ENCODE measurements around the gene HINT1.
"Not testable (repeated sequence)": the region's sequence is repeated elsewhere in the genome, so short reads cannot be mapped to it uniquely, and the experiment has no call there.

HINT1 gene

DNA sequence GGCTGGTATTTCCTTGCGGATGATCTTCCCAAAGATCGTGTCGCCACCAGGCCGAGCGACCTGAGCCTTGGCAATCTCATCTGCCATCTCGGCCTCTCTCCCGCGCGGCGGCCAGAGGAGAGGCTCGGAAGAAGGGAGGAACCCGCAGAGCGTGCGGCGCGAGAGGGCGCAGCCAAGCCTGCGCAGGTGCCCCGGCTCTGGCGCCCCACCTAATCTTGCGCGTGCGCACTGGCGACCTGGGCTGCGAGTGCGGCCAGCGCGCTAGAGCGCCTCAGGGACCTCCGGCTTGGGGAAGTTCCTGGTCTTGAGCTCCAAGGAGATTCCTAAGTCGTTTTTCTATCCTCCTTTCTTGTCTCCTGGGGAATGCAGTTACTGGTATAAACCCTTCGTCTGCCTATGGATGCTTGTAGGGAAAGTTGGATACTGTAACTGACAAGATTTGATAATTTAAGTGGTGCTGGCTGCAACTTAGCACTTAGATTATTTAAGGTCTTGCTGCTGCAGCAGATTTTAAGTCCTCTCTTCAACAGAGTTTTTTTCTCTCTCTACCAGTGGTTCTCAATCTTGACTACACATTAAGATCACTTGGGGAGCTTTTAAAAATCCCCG, at the start of gene HINT1:
Gene HINT1, minus strand, starts transcription at position 138 of the 609 bp plus-strand sequence. Its CDS starts 51 bp downstream, at position 87.
- peak; percentile 94 for DNase-seq (ENCODE audit: low read depth)

- no peak for DNase-seq (ENCODE audit: low read depth)
These were observed 49.7 kb upstream of the HINT1 start for GRCh38 chr5:131214609-131215227.

GRCh38 chr5:131212471-131213021, 47.5 kb upstream of the HINT1 start:
- no peak for DNase-seq (ENCODE audit: low read depth)

DNA sequence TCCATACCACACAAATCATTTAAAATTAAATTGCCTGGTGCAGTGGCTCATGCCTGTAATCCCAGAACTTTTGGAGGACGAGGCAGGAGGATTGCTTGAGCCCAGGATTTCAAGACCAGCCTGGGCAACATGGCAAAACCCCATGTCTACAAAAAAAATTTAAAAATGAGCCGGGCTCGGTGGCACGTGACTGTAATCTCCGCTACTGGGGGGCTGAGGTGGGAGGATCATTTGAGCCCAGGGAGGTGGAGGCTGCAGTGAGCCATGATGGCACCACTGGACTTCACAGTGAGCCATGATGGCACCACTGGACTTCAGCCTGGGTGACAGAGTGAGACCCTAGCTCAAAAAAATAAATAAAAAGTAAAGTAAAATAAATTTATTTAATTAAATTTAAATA, 46.6 kb upstream of the HINT1 start:
- no peak for DNase-seq (ENCODE audit: low read depth)

DNA sequence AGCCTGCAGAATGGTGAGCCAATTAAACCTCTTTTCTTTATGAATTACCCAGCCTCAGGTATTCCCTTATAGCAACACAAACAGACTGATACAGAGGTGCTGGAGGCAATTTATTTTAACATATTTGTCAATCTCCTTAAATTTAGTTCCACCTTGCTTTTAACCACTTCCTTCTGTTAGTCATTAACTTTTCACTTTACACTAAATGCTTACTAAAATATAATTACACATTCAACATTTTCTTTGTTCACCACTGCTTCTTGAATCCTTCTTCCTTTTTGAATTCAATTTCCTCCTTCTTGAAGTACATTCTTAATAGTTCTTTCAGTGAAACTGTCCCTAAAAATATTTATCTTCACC, 45.1 kb upstream of the HINT1 start:
- no peak for DNase-seq (ENCODE audit: low read depth)

DNA sequence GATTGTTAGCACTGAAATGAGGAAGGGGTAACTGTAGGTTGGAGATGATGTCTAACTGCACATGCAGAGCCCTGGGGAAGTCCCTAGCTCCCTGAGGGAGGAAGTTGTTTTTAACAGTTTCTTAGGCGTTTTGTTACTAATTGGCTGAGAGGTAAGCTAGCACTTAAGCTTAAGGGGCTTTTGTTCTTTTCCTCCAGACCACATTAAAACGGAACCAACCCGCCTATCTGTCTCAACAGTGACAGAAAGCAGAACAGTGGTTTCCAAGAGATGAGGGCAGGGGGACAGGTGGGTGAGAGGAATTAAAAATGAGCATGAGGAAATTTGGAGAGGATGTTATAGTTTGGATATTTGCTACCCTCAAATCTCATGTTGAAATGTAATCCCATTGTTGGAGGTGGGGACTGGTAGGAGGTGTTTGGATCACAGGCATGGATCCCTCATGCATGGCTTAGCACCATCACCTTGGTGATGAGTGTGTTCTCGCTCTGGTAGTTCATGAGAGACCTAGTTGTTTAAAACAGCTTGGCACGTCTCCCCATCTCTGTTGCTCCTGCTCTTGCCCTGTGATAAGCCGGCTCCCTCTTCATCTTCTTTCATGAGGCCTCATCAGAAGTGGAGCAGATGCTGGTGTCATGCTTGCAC, 44.6 kb upstream of the HINT1 start:
- peak; percentile 10 for DNase-seq (ENCODE audit: low read depth)

- DNase-seq (ENCODE audit: low read depth) = no peak
These were observed 44.1 kb upstream of the HINT1 start for GRCh38 chr5:131209175-131209505.

GRCh38 chr5:131206772-131207171, 41.7 kb upstream of the HINT1 start:
- no peak for DNase-seq (ENCODE audit: low read depth)

DNA sequence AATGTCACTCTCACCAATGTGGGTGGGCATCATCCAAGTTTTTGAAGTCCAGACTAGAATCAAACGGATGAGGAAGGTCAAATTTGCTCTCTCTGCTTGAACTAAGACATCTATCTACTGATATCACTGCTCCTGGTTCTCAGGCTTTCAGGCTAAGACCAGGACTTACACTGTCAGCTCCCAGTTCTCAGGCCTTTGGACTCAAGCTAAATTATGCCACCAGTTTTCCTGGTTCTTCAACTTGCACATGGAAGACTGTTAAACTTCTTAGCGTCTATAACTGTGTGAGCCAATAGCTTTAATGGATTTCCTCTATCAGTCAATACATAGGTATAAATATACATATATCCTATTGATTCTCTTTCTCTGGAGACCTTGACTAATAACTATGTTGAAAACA, 41.0 kb upstream of the HINT1 start:
- DNase-seq (ENCODE audit: low read depth) = no peak

DNA sequence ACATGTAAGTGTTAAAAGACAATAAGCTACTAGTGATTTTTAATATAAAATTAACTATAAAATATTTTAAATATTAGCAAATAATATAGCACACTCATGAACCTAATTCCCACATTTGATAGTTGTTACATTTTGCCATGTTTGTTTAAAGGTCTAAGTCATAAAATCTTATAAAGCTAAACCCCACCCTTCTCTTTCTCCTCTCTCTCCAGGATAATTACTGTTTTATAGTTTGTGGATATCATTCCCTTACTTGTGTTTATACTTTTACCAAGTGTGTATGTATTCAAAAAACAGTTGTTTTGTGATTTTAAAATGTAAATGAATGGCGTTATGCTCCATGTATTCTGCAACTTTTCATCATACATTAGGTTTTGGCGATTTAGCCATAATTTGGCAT, 39.9 kb upstream of the HINT1 start:
- DNase-seq (ENCODE audit: low read depth) = no peak

- DNase-seq (ENCODE audit: low read depth) = no peak
These were observed 35.5 kb upstream of the HINT1 start for GRCh38 chr5:131200560-131200959.

GRCh38 chr5:131198625-131199024, 33.6 kb upstream of the HINT1 start:
- DNase-seq (ENCODE audit: low read depth) = no peak

DNA sequence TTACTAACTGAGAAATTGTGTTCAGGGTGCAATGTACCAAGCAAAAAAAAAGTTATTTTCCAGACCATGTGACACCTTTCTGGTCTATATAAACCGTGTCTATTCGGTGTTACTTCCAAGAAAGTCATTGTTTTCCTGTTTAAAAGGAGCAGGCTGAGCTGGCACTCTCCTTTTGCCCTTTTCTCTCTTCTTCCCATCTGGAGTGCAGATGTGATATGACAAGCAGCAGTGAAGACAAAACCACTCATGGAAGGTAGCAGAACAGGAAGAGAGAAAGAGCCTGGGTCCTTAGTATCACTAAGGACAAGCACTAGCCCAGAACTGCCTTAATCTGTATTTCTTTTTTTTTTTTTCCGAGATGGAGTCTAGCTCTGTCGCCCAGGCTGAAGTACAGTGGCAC, 31.3 kb upstream of the HINT1 start:
- DNase-seq (ENCODE audit: low read depth) = no peak

DNA sequence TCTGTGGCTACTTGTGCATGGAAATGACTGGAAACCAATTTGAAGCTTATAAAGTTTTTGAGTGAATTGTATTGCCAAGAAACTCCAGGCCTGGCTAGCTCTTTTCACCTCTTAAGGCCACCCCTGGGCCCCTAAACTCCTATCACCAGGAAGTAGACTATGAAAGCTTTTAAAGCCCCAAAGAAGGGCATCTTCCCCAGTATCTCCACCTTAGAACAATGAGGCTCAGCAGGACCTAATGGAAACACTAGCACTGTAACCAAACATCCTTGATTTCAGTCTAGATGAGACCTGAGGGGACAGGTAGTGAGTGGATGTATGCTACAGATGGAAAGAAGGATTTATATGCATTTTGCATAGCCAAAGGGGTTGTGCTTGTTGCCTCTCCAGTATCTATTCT, 30.6 kb upstream of the HINT1 start:
- DNase-seq (ENCODE audit: low read depth) = no peak

GRCh38 chr5:131194725-131195124, 29.7 kb upstream of the HINT1 start:
- no peak for DNase-seq (ENCODE audit: low read depth)

- DNase-seq (ENCODE audit: low read depth) = not testable (repeated sequence)
These were observed 28.8 kb upstream of the HINT1 start for GRCh38 chr5:131193897-131194296.

DNA sequence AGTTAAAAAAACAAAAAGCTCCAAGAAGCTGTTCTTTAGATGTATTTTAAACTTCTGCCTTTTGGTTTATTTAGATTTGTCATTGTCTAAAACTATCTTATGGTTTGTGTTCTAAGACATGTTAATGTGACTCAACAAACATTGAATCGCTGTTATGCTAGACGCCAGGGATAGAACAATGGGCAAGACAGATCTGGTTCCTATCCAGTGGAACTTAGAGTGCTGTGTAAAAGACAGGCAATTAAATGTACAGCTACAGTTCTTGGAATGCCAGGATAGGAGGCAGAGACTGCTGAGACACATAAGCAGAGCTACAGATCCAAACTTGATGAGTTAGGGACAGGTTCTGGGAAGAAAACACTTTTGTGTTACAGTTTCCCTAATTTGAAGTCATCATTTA, 28.1 kb upstream of the HINT1 start:
- DNase-seq (ENCODE audit: low read depth) = no peak

- no peak for DNase-seq (ENCODE audit: low read depth)
These were observed 21.7 kb upstream of the HINT1 start for GRCh38 chr5:131186561-131187256.

DNA sequence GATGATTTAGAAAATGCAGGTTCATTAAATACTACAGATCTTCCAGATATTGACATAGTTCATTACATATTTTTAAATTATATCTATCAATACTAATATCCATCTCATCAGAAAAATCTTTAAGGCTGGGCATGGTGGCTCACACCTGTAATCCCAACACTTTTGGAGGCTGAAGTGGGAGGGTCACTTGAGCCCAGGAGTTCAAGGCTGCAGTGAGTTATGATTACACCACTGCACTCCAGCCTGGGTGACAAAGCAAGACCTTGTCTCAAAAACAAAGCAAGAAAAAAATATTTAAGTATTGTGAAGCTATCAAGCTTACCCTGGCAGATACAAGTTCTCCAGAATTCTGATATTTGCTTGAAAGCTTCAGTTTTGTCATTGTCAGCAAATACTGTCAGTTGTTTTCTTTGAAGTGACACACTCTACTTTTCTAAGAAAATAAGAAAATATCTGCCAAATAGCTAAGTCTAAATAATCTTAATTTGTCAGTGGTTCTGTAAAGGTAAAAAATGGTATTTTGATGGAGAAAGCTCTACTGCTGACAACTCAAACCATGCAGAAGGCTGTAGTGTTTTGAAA, 20.6 kb upstream of the HINT1 start:
- no peak for DNase-seq (ENCODE audit: low read depth)

DNA sequence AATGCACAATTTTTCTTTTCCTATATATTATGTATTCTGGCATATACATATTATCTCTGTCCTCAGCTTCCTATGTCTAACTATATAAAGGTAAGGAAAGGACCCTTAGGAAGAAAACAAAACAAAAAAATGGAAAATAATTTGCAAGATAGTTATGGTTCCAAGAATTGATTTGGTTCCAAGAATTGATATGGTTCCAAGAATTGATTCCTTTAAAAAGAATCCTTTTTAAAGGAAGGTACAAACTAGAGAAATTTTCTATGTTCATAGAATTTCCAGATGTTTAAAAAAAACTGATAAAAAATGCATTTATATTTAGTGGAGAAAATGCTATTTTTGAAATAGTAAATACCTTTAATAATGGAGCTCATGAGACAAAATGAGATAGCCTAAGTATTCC, 17.8 kb upstream of the HINT1 start:
- DNase-seq (ENCODE audit: low read depth) = no peak

DNA sequence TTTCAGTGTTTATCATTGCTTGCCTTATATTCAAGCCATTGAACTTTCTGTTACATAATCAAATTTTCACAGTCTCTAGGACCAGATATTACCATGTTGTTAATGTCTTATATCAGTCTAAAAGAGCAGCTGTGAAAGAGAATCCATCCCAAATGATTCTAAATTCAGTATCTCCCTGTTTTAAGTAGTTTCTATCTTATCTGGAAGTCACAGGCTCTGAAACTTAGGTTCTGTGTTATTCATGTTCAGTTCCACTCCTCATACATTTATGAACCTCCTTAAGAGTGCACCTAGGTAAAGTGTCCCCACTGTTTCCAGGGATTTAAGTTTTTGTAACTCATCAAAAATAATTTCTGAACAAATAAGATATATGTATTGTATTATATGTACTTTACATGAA, 15.4 kb upstream of the HINT1 start:
- DNase-seq (ENCODE audit: low read depth) = no peak

- DNase-seq (ENCODE audit: low read depth) = no peak
These were observed 6.3 kb upstream of the HINT1 start for GRCh38 chr5:131171276-131171810.

Measured in activated T-cell treated with anti-CD3 and anti-CD28 coated beads for 48 hours (primary cell).